HG03280 (cell line): Measurements from ENCODE around the gene GABRB2.
"Not testable (repeated sequence)": the region's sequence is repeated elsewhere in the genome, so short reads cannot be mapped to it uniquely, and the experiment has no call there.

Experiments used
- ATAC-seq: cut with Tn5 transposase; IDR thresholded peaks from one replicate; pipeline ENCODE4 v1.9.1; 2021; ENCODE audit warnings: mild to moderate bottlenecking, moderate library complexity; ENCODE audit not compliant: unreplicated experiment

Gene GABRB2

DNA sequence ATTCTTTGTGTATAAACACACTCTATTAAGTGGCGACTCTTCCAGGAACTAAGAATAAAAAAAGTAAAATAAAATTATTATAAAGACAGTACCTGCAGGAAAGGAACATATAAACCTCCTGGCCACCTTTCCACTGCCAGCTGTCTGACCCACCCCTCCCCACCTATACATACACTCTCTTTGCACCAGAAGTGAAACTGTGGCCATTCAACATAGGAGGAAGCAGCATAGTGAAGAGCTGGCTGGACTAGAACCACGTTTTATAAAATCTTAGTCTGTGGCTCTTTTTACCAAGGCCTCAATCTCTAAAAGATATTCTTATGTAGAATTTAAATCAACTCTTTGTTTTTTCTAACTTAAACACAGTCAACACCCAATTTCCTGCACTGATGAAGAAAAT is 289.6 kb downstream of the GABRB2 start:
- ATAC-seq, result no peak

DNA sequence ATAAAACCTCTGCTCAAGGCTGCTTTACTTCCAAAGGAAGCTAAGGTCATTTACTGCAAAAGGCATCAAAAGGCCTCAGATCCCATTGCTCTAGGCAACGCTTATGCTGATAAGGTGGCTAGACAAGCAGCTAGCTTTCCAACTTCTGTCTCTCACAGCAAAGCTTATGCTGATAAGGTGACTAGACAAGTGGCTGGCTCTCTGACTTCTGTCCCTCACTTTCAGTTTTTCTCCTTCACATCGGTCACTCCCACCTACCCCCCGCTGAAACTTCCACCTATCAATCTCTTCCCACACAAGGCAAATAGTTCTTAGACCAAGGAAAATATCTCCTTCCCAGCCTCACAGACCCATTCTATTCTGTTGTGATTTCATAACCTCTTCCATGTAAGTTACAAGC is 293.6 kb downstream of the GABRB2 start:
- ATAC-seq, result not testable (repeated sequence)

DNA sequence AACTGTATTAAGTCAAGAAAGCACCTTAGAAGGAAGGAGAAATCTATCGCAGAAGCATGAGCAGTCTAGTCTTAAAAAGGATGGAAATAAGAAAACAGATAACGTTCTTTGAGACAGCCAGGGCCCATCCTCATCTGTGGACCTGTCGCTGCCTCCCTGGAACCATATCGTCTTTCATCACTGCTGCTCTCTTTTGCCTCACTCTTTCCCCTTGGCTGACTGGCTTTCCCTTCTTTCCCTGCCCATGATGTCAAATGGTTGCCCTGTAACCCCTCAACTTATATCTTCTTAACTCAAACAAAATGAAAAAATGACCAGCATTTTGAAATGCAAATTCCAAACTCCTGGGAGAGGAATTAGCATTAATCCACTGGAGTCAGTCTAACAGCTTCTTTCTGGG is 299.8 kb downstream of the GABRB2 start:
- ATAC-seq, result no peak

- ATAC-seq, result not testable (repeated sequence)
These were observed 300.7 kb downstream of the GABRB2 start for GRCh38 chr5:161245846-161246245.
